Effector memory CD4-positive, alpha-beta T cell (primary cell): ENCODE data around the gene BLOC1S1.

ENCODE experiments used
- DNase-seq, 3 donors: peaks; one replicate each; pipeline ENCODE4 v3.0.0-alpha.2; 2020
- H3K27ac ChIP-seq: 2 replicates; pipeline ENCODE4 v1.7.0; 2013; ENCODE audit warnings: mild to moderate bottlenecking, low read length, moderate library complexity; ENCODE audit not compliant: insufficient read depth, poor library complexity, severe bottlenecking
- H3K27me3 ChIP-seq: replicated peaks from 2 replicates; pipeline ENCODE4 v1.7.0; 2013; ENCODE audit warnings: mild to moderate bottlenecking, low read length; ENCODE audit not compliant: insufficient read depth, control insufficient read depth, poor library complexity, severe bottlenecking
- H3K36me3 ChIP-seq: 2 replicates; pipeline ENCODE4 v1.7.0; 2013; ENCODE audit warnings: mild to moderate bottlenecking, low read length, moderate library complexity; ENCODE audit not compliant: control insufficient read depth, insufficient read depth
- H3K4me1 ChIP-seq: 2 replicates; pipeline ENCODE4 v1.7.0; 2013; ENCODE audit warnings: low read length, mild to moderate bottlenecking; ENCODE audit not compliant: control insufficient read depth, insufficient read depth, poor library complexity, severe bottlenecking
- H3K4me3 ChIP-seq: 2 replicates; pipeline ENCODE4 v1.7.0; 2013; ENCODE audit warnings: low read length, low read depth, mild to moderate bottlenecking; ENCODE audit not compliant: insufficient read depth, poor library complexity, severe bottlenecking
- H3K9me3 ChIP-seq: 2 replicates; pipeline ENCODE4 v1.7.0; 2013; ENCODE audit warnings: mild to moderate bottlenecking, low read length, moderate library complexity; ENCODE audit not compliant: control insufficient read depth

Gene BLOC1S1

DNA sequence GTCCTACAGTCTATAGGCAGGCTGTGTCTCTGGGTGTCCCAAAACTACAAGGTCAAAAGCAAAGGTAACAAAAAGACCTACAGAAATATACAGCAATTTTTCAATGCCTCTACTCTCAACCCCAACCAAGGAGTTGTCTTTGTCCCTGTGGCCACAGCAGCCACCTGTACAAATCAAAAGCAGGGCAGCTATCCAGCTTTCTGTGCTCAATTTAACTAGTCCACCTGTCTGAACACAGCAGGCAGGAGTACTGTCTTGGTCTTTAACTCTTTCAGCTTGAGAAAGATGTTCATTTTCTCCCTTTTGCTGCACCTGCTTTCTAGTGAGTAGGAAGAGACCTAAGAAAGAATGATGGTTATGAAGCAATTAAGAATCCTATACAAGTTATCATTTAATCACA is 46.8 kb downstream of the BLOC1S1 start:
- DNase-seq, result no peak
- Histone ChIP-seq H3K36me3 (peaks cover 30% of the 10 kb centered on the region), H3K27ac (no peak overlapping the region), H3K9me3 (no peaks in the 10 kb centered on the region), H3K4me3 (no peak overlapping the region), H3K27me3 (no peaks in the 10 kb centered on the region), H3K4me1 (no peaks in the 10 kb centered on the region)

- peaks cover 16% of the 10 kb centered on the region for H3K36me3 ChIP-seq
- H3K27ac ChIP-seq, result no peak overlapping the region
Measured at GRCh38 chr12:55765736-55766290, 50.0 kb downstream of the BLOC1S1 start.

GRCh38 chr12:55767156-55767555 is 51.3 kb downstream of the BLOC1S1 start:
- H3K36me3 ChIP-seq, result peaks cover 27% of the 10 kb centered on the region

More at GRCh38 chr12:55765736-55766290, 50.0 kb downstream of the BLOC1S1 start:
- Histone ChIP-seq H3K4me1 (no peaks in the 10 kb centered on the region), H3K27me3 (no peaks in the 10 kb centered on the region), H3K9me3 (no peaks in the 10 kb centered on the region), H3K4me3 (no peak overlapping the region)
- DNase-seq, result no peak

More at GRCh38 chr12:55767156-55767555, 51.3 kb downstream of the BLOC1S1 start:
- Histone ChIP-seq H3K27me3 (no peaks in the 10 kb centered on the region), H3K4me3 (no peak overlapping the region), H3K4me1 (no peaks in the 10 kb centered on the region), H3K9me3 (no peaks in the 10 kb centered on the region), H3K27ac (no peak overlapping the region)
- no peak for DNase-seq
